H9 (cell line): ENCODE measurements around the gene ARHGAP4. TPM values are rescaled to one million over a fixed set of nuclear protein-coding genes. Genes with fewer than 3 reads are reported as not detected.
A peak's percentile ranks its signal among the peaks of the same experiment; 100 is the strongest.

ENCODE experiments used
- DNase-seq: peaks from one replicate; pipeline ENCODE4 v3.0.0-alpha.2; 2017
- H2AFZ ChIP-seq: one replicate; pipeline ENCODE4 v1.6.1; 2013; ENCODE audit warnings: mild to moderate bottlenecking, low read length, control low read depth, moderate library complexity
- H2AK5ac ChIP-seq: 2 replicates; pipeline ENCODE4 v1.6.1; 2013; ENCODE audit warnings: low read length, control low read depth, mixed read lengths; ENCODE audit not compliant: insufficient read length
- H2BK120ac ChIP-seq: one replicate; pipeline ENCODE4 v1.6.1; 2013; ENCODE audit warnings: low read depth, mild to moderate bottlenecking, low read length, control low read depth, inconsistent platforms; ENCODE audit not compliant: poor library complexity, severe bottlenecking
- H2BK12ac ChIP-seq: 2 replicates; pipeline ENCODE4 v1.6.1; 2013; ENCODE audit warnings: low read length, control low read depth, mixed read lengths, low read depth; ENCODE audit not compliant: insufficient read length
- H2BK15ac ChIP-seq: 2 replicates; pipeline ENCODE4 v1.6.1; 2013; ENCODE audit warnings: low read depth, low read length, control low read depth
- H2BK20ac ChIP-seq: one replicate; pipeline ENCODE4 v1.6.1; 2013; ENCODE audit warnings: low read depth, mild to moderate bottlenecking, low read length, control low read depth, inconsistent platforms; ENCODE audit not compliant: poor library complexity, severe bottlenecking
- H2BK5ac ChIP-seq: 2 replicates; pipeline ENCODE4 v1.6.1; 2013; ENCODE audit warnings: low read length, control low read depth, mixed read lengths; ENCODE audit not compliant: insufficient read length
- H3K14ac ChIP-seq: 2 replicates; pipeline ENCODE4 v1.6.1; 2013; ENCODE audit warnings: low read length, control low read depth; ENCODE audit not compliant: insufficient read depth
- H3K18ac ChIP-seq: 2 replicates; pipeline ENCODE4 v1.6.1; 2013; ENCODE audit warnings: low read depth, mild to moderate bottlenecking, mixed read lengths, low read length, control low read depth; ENCODE audit not compliant: insufficient read length
- H3K23ac ChIP-seq: 2 replicates; pipeline ENCODE4 v1.6.1; 2013; ENCODE audit warnings: low read length, control low read depth, mixed read lengths, low read depth; ENCODE audit not compliant: insufficient read length
- H3K23me2 ChIP-seq: 2 replicates; pipeline ENCODE4 v1.6.1; 2013; ENCODE audit warnings: low read depth, mild to moderate bottlenecking, mixed read lengths, low read length, control low read depth; ENCODE audit not compliant: insufficient read length, poor library complexity, severe bottlenecking
- H3K27ac ChIP-seq: 2 replicates; pipeline ENCODE4 v1.5.1; 2013; ENCODE audit warnings: low read length, control low read depth, mixed read lengths, low read depth; ENCODE audit not compliant: insufficient read length
- H3K27me3 ChIP-seq: 2 replicates; pipeline ENCODE4 v1.6.1; 2013; ENCODE audit warnings: low read length, control low read depth, inconsistent platforms; ENCODE audit not compliant: insufficient read depth
- H3K4ac ChIP-seq: 2 replicates; pipeline ENCODE4 v1.6.1; 2013; ENCODE audit warnings: low read depth, mild to moderate bottlenecking, control low read depth, inconsistent platforms, low read length, moderate library complexity
- H3K4me1 ChIP-seq: 2 replicates; pipeline ENCODE4 v1.6.1; 2013; ENCODE audit warnings: low read length, control low read depth, inconsistent platforms; ENCODE audit not compliant: insufficient read depth
- H3K4me2 ChIP-seq: 2 replicates; pipeline ENCODE4 v1.6.1; 2013; ENCODE audit warnings: low read length, control low read depth, mixed read lengths; ENCODE audit not compliant: insufficient read length, insufficient read depth
- H3K56ac ChIP-seq: 2 replicates; pipeline ENCODE4 v1.6.1; 2013; ENCODE audit warnings: low read depth, mild to moderate bottlenecking, mixed read lengths, low read length, control low read depth; ENCODE audit not compliant: insufficient read length
- H3K79me1 ChIP-seq: 2 replicates; pipeline ENCODE4 v1.6.1; 2013; ENCODE audit warnings: low read depth, mild to moderate bottlenecking, moderate library complexity, low read length, control low read depth, inconsistent platforms; ENCODE audit not compliant: insufficient read depth, poor library complexity, severe bottlenecking
- H3K79me2 ChIP-seq: 2 replicates; pipeline ENCODE4 v1.6.1; 2013; ENCODE audit warnings: low read length, control low read depth, inconsistent platforms; ENCODE audit not compliant: insufficient read depth
- H3K9ac ChIP-seq: 2 replicates; pipeline ENCODE4 v1.6.1; 2013; ENCODE audit warnings: low read length, control low read depth, mixed read lengths; ENCODE audit not compliant: insufficient read length; ENCODE audit errors: extremely low read depth
- H3K9me3 ChIP-seq: one replicate; pipeline ENCODE4 v1.6.1; 2013; ENCODE audit warnings: low read depth, low read length, inconsistent platforms; ENCODE audit not compliant: control insufficient read depth
- H3T11ph ChIP-seq: one replicate; pipeline ENCODE4 v1.6.1; 2013; ENCODE audit warnings: mild to moderate bottlenecking, low read length, control low read depth, inconsistent platforms
- H4K20me1 ChIP-seq: one replicate; pipeline ENCODE4 v1.6.1; 2013; ENCODE audit not compliant: control insufficient read depth, insufficient read length, insufficient read depth
- H4K5ac ChIP-seq: 2 replicates; pipeline ENCODE4 v1.6.1; 2013; ENCODE audit warnings: low read depth, mild to moderate bottlenecking, mixed read lengths, low read length, control low read depth; ENCODE audit not compliant: insufficient read length
- H4K8ac ChIP-seq: replicated peaks from 2 replicates; pipeline ENCODE4 v1.6.1; 2013; ENCODE audit warnings: low read length, control low read depth, mixed read lengths, low read depth; ENCODE audit not compliant: insufficient read length
- H4K91ac ChIP-seq: 2 replicates; pipeline ENCODE4 v1.6.1; 2013; ENCODE audit warnings: low read depth, mild to moderate bottlenecking, moderate library complexity, mixed read lengths, low read length, control low read depth; ENCODE audit not compliant: insufficient read length
- H3K27ac Mint-ChIP-seq, 3 experiments: 2 replicates in 2 of 3; 3 replicates in 1 of 3; pipeline ENCODE4 v1.8.0; 2020 to 2021; ENCODE audit warnings: mixed read lengths in 3 of 3, mild to moderate bottlenecking in 1 of 3, moderate library complexity in 1 of 3
- H3K27me3 Mint-ChIP-seq: 2 replicates; pipeline ENCODE4 v1.8.0; 2021; ENCODE audit warnings: low read depth, mild to moderate bottlenecking, moderate library complexity, mixed read lengths
- H3K36me3 Mint-ChIP-seq, 3 experiments: 2 replicates in 2 of 3; 3 replicates in 1 of 3; pipeline ENCODE4 v1.8.0; 2020 to 2021; ENCODE audit warnings: low read depth in 3 of 3, mixed read lengths in 3 of 3; ENCODE audit not compliant: insufficient read depth in 1 of 3
- H3K4me1 Mint-ChIP-seq, 2 experiments: 2 replicates each; pipeline ENCODE4 v1.8.0; 2020; ENCODE audit warnings: mixed read lengths in 2 of 2
- H3K4me3 Mint-ChIP-seq, 2 experiments: 2 replicates in 1 of 2; 3 replicates in 1 of 2; pipeline ENCODE4 v1.8.0; 2020 to 2021; ENCODE audit warnings: mild to moderate bottlenecking in 2 of 2, mixed read lengths in 2 of 2, moderate library complexity in 1 of 2
- H3K9me3 Mint-ChIP-seq, 2 experiments: 2 replicates in 1 of 2; 3 replicates in 1 of 2; pipeline ENCODE4 v1.8.0; 2020; ENCODE audit warnings: mild to moderate bottlenecking in 2 of 2, mixed read lengths in 2 of 2, moderate library complexity in 1 of 2
- WGBS: extraction: QIAGEN DNeasy Blood & Tissue Kit; methylation state at CpG from one replicate; pipeline ENCODE4 v1.1.7; 2013; ENCODE audit warnings: missing lambda C conversion rate, low lambda C conversion rate, mixed read lengths; ENCODE audit not compliant: insufficient read length; ENCODE audit errors: extremely low coverage; 5-methylcytosine and 5-hydroxymethylcytosine counted together
- total RNA-seq: library from RNA; stranded (reverse); gene quantifications from 2 replicates; pipeline ENCODE4 v1.2.1, GENCODE V29; 2021
- TF ChIP-seq, protein P1 (sequence below): fragments of 200-600 bp; sonication (generic); conservative IDR thresholded peaks from 3 replicates; pipeline ENCODE4 v1.8.0; 2021; ENCODE audit warnings: antibody characterized with exemption, mild to moderate bottlenecking

Gene ARHGAP4
- total RNA-seq, 1 experiment from 2014 or later = 37.8 TPM

DNA sequence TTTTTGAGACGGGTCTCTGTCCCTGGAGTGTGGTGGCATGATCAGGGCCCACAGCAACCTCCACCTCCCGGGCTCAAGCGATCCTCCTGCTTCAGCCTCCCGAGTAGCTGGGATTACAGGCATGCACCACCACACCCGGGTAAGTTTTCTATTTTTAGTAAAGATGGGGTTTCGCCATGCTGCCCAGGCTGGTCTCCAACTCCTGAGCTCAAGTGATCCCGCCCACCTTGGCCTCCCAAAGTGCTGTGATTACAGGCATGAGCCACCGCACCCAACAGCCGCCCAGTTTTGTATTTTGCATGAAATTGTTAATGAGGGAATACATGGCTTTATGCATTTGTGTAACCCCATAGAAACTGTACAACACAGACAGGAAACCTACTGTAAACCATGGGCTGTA lies 2.8 kb upstream of the ARHGAP4 start:
- Mint-ChIP-seq H3K9me3 (peaks cover 58 to 66% of the 10 kb centered on the region in 2 experiments), H3K4me3 (peak overlapping the region in 1 of 2 experiments; percentile 78; a peak in 2 of 5 replicates), H3K27me3 (no peaks in the 10 kb centered on the region; the same call in 1 of the 2 replicates), H3K36me3 (peaks cover 19 to 44% (median 26%) of the 10 kb centered on the region in 3 experiments), H3K27ac (peak overlapping the region in 2 of 3 experiments; percentile 35 to 97; a peak in 3 of 7 replicates), H3K4me1 (peaks cover 6 to 30% of the 10 kb centered on the region in 2 experiments)
- Histone ChIP-seq H2BK12ac (no peak overlapping the region), H4K91ac (no peak overlapping the region), H3K23ac (no peak overlapping the region), H3K23me2 (peaks cover 23% of the 10 kb centered on the region), H3K9ac (no peak overlapping the region), H3K79me1 (no peaks in the 10 kb centered on the region), H2BK20ac (no peak overlapping the region), H3K18ac (no peak overlapping the region), H3K56ac (no peak overlapping the region), H3K14ac (no peak overlapping the region), H2BK15ac (no peak overlapping the region), H3K4me1 (no peaks in the 10 kb centered on the region), H2BK120ac (no peak overlapping the region), H3K27ac (no peak overlapping the region), H3K27me3 (no peaks in the 10 kb centered on the region), H3K4me2 (no peak overlapping the region), H4K5ac (no peak overlapping the region), H2BK5ac (no peak overlapping the region), H2AK5ac (no peak overlapping the region), H3K79me2 (no peaks in the 10 kb centered on the region), H3T11ph (no peak overlapping the region), H3K4ac (no peak overlapping the region), H2AFZ (no peak overlapping the region), H4K20me1 (no peaks in the 10 kb centered on the region), H4K8ac (no peak overlapping the region), H3K9me3 (peaks cover 22% of the 10 kb centered on the region)
- TF ChIP-seq, protein P1, sequence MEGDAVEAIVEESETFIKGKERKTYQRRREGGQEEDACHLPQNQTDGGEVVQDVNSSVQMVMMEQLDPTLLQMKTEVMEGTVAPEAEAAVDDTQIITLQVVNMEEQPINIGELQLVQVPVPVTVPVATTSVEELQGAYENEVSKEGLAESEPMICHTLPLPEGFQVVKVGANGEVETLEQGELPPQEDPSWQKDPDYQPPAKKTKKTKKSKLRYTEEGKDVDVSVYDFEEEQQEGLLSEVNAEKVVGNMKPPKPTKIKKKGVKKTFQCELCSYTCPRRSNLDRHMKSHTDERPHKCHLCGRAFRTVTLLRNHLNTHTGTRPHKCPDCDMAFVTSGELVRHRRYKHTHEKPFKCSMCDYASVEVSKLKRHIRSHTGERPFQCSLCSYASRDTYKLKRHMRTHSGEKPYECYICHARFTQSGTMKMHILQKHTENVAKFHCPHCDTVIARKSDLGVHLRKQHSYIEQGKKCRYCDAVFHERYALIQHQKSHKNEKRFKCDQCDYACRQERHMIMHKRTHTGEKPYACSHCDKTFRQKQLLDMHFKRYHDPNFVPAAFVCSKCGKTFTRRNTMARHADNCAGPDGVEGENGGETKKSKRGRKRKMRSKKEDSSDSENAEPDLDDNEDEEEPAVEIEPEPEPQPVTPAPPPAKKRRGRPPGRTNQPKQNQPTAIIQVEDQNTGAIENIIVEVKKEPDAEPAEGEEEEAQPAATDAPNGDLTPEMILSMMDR = no peak
- DNase-seq = no peak
- no CpG with 5 or more reads among the region's 9 CpGs for WGBS
